ENCODE results near the gene IL4I1.

DNA sequence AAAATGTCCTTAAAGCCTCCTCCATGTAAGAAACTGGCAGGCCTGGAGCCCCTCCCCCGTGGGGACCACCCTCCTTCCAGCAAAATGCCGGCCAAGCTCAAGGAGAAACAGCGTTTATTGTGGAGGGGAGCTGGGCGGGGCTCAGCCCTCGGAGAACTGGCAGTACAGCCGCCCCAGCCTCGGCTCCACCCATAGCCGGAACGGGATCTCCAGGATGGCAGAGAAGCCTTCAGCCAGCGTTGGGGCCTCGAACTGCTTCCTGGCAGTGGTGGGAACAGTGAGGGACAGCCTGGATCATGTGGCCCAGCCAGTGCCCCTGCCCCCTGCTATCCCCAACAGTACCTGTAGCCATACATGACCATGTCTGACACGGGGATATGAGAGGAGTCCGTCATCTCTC, 35.6 kb downstream of the IL4I1 start:
- TF ChIP-seq, protein P1, sequence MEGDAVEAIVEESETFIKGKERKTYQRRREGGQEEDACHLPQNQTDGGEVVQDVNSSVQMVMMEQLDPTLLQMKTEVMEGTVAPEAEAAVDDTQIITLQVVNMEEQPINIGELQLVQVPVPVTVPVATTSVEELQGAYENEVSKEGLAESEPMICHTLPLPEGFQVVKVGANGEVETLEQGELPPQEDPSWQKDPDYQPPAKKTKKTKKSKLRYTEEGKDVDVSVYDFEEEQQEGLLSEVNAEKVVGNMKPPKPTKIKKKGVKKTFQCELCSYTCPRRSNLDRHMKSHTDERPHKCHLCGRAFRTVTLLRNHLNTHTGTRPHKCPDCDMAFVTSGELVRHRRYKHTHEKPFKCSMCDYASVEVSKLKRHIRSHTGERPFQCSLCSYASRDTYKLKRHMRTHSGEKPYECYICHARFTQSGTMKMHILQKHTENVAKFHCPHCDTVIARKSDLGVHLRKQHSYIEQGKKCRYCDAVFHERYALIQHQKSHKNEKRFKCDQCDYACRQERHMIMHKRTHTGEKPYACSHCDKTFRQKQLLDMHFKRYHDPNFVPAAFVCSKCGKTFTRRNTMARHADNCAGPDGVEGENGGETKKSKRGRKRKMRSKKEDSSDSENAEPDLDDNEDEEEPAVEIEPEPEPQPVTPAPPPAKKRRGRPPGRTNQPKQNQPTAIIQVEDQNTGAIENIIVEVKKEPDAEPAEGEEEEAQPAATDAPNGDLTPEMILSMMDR (IDR thresholded peaks at IDR 0.05; ENCODE audit: low read length) = no peak
- no peak for TF ChIP-seq EZH2 (optimal IDR thresholded peaks at IDR 0.05; ENCODE audit: low read depth, low read length)
